ENCODE data around the gene TDRD6. TPM values are rescaled to one million over a fixed set of nuclear protein-coding genes. Genes with fewer than 3 reads are reported as not detected.

TDRD6 gene
- total RNA-seq, 1 donor from 2014 or later = 0.02 TPM

DNA sequence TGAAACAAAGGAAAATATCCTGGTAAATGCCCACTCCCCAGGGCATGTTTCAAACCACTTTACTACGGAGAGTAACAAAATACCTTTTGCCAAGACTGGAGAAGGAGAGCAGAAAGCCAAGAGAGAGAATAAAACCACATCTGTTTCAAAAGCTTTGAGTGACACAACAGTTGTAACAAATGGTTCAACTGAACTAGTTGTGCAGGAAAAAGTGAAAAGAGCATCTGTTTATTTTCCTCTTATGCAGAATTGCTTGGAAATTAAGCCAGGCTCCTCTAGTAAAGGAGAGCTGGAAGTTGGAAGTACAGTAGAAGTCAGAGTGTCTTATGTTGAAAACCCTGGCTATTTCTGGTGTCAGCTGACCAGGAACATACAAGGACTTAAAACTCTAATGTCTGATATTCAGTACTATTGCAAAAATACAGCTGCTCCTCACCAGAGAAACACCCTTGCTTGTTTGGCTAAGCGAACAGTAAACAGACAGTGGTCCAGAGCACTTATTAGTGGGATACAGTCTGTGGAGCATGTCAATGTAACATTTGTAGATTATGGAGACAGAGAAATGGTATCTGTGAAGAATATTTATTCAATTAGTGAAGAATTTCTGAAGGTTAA is 2.6 kb downstream of the TDRD6 start:
- no peak for FAIRE-seq
- Histone ChIP-seq H3K4me2 (ENCODE audit: low read length) (no peak overlapping the region), H3K27me3 (ENCODE audit: insufficient read depth, low read length) (no peaks in the 10 kb centered on the region), H3K4me3 (ENCODE audit: insufficient read depth, low read depth, low read length) (no peak overlapping the region), H3K79me2 (ENCODE audit: insufficient read depth, low read length) (no peaks in the 10 kb centered on the region), H3K9me3 (ENCODE audit: insufficient read depth, low read depth, low read length) (no peaks in the 10 kb centered on the region), H4K20me1 (ENCODE audit: insufficient read depth, low read length) (no peaks in the 10 kb centered on the region), H3K9ac (ENCODE audit: low read length) (no peak overlapping the region), H3K4me1 (ENCODE audit: insufficient read depth, low read length) (no peaks in the 10 kb centered on the region), H3K27ac (ENCODE audit: low read depth, low read length) (no peak overlapping the region), H2AFZ (ENCODE audit: low read depth, low read length) (no peak overlapping the region), H3K36me3 (ENCODE audit: insufficient read depth, low read length) (no peaks in the 10 kb centered on the region)
- Mint-ChIP-seq H3K36me3 (ENCODE audit: low read depth, unreplicated experiment) (no peaks in the 10 kb centered on the region), H3K9me3 (ENCODE audit: unreplicated experiment) (no peaks in the 10 kb centered on the region), H3K27ac (ENCODE audit: unreplicated experiment) (no peak overlapping the region), H3K27me3 (ENCODE audit: low read depth, unreplicated experiment) (peaks cover 7% of the 10 kb centered on the region), H3K4me3 (ENCODE audit: unreplicated experiment) (no peak overlapping the region), H3K4me1 (ENCODE audit: low read depth, unreplicated experiment) (peaks cover 2% of the 10 kb centered on the region)
- no peak for DNase-seq (ENCODE audit: low read depth)
- no peak for TF ChIP-seq EZH2 (IDR thresholded peaks at IDR 0.05; ENCODE audit: insufficient read depth, low read length)
- TF ChIP-seq, protein P1, sequence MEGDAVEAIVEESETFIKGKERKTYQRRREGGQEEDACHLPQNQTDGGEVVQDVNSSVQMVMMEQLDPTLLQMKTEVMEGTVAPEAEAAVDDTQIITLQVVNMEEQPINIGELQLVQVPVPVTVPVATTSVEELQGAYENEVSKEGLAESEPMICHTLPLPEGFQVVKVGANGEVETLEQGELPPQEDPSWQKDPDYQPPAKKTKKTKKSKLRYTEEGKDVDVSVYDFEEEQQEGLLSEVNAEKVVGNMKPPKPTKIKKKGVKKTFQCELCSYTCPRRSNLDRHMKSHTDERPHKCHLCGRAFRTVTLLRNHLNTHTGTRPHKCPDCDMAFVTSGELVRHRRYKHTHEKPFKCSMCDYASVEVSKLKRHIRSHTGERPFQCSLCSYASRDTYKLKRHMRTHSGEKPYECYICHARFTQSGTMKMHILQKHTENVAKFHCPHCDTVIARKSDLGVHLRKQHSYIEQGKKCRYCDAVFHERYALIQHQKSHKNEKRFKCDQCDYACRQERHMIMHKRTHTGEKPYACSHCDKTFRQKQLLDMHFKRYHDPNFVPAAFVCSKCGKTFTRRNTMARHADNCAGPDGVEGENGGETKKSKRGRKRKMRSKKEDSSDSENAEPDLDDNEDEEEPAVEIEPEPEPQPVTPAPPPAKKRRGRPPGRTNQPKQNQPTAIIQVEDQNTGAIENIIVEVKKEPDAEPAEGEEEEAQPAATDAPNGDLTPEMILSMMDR (IDR thresholded peaks at IDR 0.05; ENCODE audit: insufficient read depth, low read depth, low read length) = no peak

DNA sequence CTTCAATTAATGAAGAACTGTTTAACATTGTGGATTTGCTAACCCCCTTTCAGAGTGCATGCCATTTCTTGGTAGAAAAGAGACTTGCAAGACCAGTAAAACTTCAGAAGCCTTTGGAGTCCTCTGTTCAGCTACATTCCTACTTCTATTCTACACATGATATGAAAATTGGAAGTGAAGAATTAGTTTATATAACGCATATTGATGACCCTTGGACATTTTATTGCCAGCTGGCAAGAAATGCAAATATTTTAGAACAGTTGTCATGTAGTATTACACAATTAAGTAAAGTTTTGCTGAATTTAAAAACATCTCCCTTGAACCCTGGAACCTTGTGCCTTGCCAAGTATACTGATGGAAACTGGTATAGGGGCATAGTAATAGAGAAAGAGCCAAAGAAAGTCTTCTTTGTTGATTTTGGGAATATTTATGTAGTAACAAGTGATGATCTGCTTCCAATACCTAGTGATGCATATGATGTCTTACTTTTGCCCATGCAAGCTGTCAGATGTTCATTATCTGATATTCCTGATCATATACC is 3.3 kb downstream of the TDRD6 start:
- Histone ChIP-seq H3K9ac (ENCODE audit: low read length) (no peak overlapping the region), H3K36me3 (ENCODE audit: insufficient read depth, low read length) (no peaks in the 10 kb centered on the region), H4K20me1 (ENCODE audit: insufficient read depth, low read length) (no peaks in the 10 kb centered on the region), H3K27ac (ENCODE audit: low read depth, low read length) (no peak overlapping the region), H2AFZ (ENCODE audit: low read depth, low read length) (no peak overlapping the region), H3K4me3 (ENCODE audit: insufficient read depth, low read depth, low read length) (no peak overlapping the region), H3K27me3 (ENCODE audit: insufficient read depth, low read length) (no peaks in the 10 kb centered on the region), H3K4me1 (ENCODE audit: insufficient read depth, low read length) (no peaks in the 10 kb centered on the region), H3K79me2 (ENCODE audit: insufficient read depth, low read length) (no peaks in the 10 kb centered on the region), H3K4me2 (ENCODE audit: low read length) (no peak overlapping the region), H3K9me3 (ENCODE audit: insufficient read depth, low read depth, low read length) (no peaks in the 10 kb centered on the region)
- no peak overlapping the region for H3K4me3 Mint-ChIP-seq (ENCODE audit: unreplicated experiment)
- DNase-seq (ENCODE audit: low read depth) (no peak), FAIRE-seq (no peak)
- no peaks in the 10 kb centered on the region for H3K4me1 Mint-ChIP-seq (ENCODE audit: low read depth, unreplicated experiment)
- no peak for TF ChIP-seq EZH2 (IDR thresholded peaks at IDR 0.05; ENCODE audit: insufficient read depth, low read length)
- TF ChIP-seq, protein P1 (IDR thresholded peaks at IDR 0.05; ENCODE audit: insufficient read depth, low read depth, low read length) = no peak
- H3K27me3 Mint-ChIP-seq (ENCODE audit: low read depth, unreplicated experiment) = peaks cover 7% of the 10 kb centered on the region
- H3K9me3 Mint-ChIP-seq (ENCODE audit: unreplicated experiment) = no peaks in the 10 kb centered on the region
- H3K27ac Mint-ChIP-seq (ENCODE audit: unreplicated experiment) = no peak overlapping the region
- no peaks in the 10 kb centered on the region for H3K36me3 Mint-ChIP-seq (ENCODE audit: low read depth, unreplicated experiment)

DNA sequence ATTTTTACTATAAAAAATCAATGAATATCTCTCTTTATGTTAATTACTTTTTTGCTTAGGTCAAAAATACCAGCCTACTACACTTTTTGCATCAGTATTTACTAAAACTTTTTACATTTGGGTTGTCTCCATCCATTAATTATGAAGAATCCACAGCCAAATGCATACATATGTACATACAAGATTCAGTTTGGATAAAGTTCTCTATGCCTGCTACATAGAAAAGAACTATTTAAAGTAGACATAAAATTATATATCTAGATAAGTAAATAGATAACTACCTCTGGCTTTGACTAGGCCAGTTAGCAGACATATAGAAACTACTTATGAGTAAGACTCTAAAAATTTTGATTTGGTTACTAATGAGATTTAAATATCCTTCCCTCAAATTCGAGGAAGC is 12.3 kb downstream of the TDRD6 start:
- no peak for DNase-seq (ENCODE audit: low read depth)
- Mint-ChIP-seq H3K36me3 (ENCODE audit: low read depth, unreplicated experiment) (no peaks in the 10 kb centered on the region), H3K4me1 (ENCODE audit: low read depth, unreplicated experiment) (no peaks in the 10 kb centered on the region), H3K9me3 (ENCODE audit: unreplicated experiment) (no peaks in the 10 kb centered on the region), H3K27ac (ENCODE audit: unreplicated experiment) (no peak overlapping the region), H3K27me3 (ENCODE audit: low read depth, unreplicated experiment) (peaks cover 7% of the 10 kb centered on the region), H3K4me3 (ENCODE audit: unreplicated experiment) (no peak overlapping the region)
- H3K4me3 ChIP-seq (ENCODE audit: insufficient read depth, low read depth, low read length) = no peak overlapping the region
- H4K20me1 ChIP-seq (ENCODE audit: insufficient read depth, low read length) = no peaks in the 10 kb centered on the region
- H3K9ac ChIP-seq (ENCODE audit: low read length) = no peak overlapping the region
- H3K27me3 ChIP-seq (ENCODE audit: insufficient read depth, low read length) = peaks cover 5% of the 10 kb centered on the region
- H3K4me2 ChIP-seq (ENCODE audit: low read length) = no peak overlapping the region
- no peaks in the 10 kb centered on the region for H3K79me2 ChIP-seq (ENCODE audit: insufficient read depth, low read length)
- TF ChIP-seq, protein P1 (IDR thresholded peaks at IDR 0.05; ENCODE audit: insufficient read depth, low read depth, low read length) = no peak
- no peaks in the 10 kb centered on the region for H3K4me1 ChIP-seq (ENCODE audit: insufficient read depth, low read length)
- H3K36me3 ChIP-seq (ENCODE audit: insufficient read depth, low read length) = no peaks in the 10 kb centered on the region
- H3K9me3 ChIP-seq (ENCODE audit: insufficient read depth, low read depth, low read length) = no peaks in the 10 kb centered on the region
- FAIRE-seq = no peak
- no peak overlapping the region for H3K27ac ChIP-seq (ENCODE audit: low read depth, low read length)
- no peak overlapping the region for H2AFZ ChIP-seq (ENCODE audit: low read depth, low read length)
